ENCODE data around the gene FNBP1.
"Not testable (repeated sequence)": the region's sequence is repeated elsewhere in the genome, so short reads cannot be mapped to it uniquely, and the experiment has no call there.

- TF ChIP-seq, protein P1, sequence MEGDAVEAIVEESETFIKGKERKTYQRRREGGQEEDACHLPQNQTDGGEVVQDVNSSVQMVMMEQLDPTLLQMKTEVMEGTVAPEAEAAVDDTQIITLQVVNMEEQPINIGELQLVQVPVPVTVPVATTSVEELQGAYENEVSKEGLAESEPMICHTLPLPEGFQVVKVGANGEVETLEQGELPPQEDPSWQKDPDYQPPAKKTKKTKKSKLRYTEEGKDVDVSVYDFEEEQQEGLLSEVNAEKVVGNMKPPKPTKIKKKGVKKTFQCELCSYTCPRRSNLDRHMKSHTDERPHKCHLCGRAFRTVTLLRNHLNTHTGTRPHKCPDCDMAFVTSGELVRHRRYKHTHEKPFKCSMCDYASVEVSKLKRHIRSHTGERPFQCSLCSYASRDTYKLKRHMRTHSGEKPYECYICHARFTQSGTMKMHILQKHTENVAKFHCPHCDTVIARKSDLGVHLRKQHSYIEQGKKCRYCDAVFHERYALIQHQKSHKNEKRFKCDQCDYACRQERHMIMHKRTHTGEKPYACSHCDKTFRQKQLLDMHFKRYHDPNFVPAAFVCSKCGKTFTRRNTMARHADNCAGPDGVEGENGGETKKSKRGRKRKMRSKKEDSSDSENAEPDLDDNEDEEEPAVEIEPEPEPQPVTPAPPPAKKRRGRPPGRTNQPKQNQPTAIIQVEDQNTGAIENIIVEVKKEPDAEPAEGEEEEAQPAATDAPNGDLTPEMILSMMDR (conservative IDR thresholded peaks at IDR 0.05 in 1 of 2, IDR thresholded peaks at IDR 0.05 in 1 of 2; ENCODE audit: low read depth in 1 of 2, low read length in 2 of 2): not testable (repeated sequence)
- not testable (repeated sequence) for TF ChIP-seq EZH2 (IDR thresholded peaks at IDR 0.05; ENCODE audit: low read length, missing control alignments)
Observed at GRCh38 chr9:129948626-129949025, 94.4 kb downstream of the FNBP1 start.

All from fibroblast of lung (primary cell).